GM12801 (cell line): ENCODE measurements around the gene STARD9.

Experiments used
- CTCF ChIP-seq: IDR thresholded peaks from one replicate; pipeline ENCODE4 v1.5.1; 2011; ENCODE audit warnings: control low read depth; ENCODE audit not compliant: insufficient read length; ENCODE audit errors: extremely low read depth

STARD9 gene

DNA sequence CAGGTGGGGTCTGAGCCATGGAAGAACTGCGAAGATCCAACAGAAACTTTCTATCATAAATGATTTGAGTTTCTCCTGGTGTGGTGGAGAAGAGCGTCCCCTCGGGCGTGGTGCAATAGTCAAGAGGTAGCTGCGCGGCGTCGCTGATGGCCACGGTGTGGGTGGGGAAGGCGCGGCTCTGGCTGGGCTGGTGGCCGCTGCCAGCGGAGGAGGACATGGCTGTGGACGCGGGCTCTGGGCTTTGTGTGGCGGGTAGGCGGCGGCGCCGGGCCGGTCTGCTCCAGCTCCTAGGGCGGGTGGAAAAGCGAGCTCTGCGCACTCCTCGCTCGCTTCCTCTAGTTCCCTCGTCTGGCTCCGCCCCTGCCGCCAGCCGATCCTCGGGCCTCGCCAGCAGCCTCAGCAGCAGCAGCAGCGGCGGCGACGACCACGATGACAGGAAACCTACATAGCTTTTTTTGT is 5.9 kb downstream of the STARD9 start:
- TF ChIP-seq CTCF = no peak

GRCh38 chr15:42582569-42583375 is 7.4 kb downstream of the STARD9 start:
- TF ChIP-seq CTCF = no peak

DNA sequence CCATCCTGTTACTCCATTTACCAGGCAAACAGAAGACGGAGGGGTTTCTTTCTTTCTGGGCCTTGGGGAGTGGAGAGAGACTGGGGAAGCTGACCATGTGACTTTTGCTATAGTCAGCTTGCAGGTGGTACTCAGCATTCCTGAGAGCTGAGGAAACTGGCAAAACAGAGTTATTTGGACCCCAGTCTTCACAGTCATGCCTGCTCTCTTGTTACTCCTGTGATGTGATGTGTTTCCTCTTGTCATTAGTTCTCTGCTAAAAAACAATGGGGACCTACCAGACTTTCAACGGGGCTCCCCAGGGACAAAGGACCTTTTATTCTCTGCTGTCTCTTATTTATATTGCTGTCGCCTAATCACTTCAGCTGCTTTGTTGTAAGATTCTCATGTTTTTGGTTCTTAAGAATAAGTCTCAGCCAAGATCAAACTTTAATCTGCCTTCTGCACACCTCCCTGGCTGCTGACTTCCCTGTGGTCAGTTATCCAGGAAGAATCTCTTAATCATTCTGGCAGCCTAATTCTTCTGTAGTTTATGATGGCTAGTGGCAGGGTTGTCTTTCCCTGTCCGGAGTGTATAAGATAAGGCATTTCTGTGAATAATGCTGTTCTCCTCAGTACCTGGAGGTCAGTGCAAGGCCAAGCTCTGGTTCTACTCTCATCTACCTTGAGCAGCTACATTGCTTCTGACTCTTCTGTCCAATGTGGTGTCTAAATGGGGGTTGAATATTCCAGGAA is 8.8 kb downstream of the STARD9 start:
- TF ChIP-seq CTCF = no peak

DNA sequence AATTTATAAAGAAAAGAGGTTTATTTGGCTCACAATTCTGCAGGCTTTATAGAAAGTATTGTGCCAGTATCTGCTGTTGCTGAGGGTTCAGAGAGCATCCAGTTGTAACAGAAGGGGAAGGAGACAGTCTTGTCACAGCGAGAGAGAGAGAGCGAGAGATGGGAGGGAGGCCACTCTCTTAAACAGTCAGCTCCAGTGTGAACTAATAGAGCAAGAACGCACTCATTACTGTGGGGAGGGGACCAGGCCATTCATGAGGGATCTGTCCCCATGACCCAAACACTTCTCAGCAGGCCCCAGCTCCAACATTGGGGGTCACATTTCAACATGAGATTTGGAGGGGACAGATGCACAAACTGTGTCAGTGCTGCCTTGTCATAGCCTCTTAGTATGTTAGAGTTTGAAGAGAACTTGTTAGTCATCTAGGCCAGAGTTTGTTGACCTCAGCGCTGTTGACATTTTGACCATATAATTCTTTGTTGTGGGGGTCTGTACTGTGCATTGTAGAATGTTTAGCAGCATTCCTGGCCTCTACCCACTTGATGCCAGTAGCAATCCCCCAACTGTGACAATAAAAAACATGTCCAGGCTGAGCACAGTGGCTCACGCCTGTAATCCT is 15.3 kb downstream of the STARD9 start:
- no peak for TF ChIP-seq CTCF

DNA sequence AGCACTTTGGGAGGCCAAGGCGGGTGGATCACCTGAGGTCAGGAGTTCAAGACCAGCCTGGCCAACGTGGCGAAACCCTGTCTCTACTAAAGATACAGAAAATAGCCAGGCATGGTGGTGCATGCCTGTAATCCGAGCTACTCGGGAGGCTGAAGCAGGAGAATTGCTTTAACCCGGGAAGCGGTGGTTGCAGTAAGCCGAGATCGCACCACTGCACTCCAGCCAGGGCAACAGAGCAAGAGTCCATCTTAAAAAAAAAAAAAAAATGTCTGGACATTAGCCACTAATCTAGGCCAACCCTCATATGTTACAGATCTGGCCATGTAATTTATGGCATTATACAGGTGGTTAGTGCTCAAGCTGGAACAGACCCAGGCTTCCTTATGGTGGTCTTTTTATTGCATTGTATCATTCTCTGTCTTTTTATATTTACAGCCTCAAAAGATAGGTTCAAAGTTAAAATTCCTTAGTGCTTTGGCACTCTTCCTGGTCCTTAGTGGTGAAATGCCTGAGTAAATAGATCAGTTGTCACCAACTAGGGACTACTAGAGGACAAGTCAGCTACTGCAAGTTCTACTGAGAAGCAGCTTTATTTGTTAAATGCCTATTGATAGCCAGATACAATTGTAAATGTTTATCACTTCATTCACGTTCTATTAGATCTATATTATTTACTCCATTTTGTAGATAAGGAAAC is 16.0 kb downstream of the STARD9 start:
- TF ChIP-seq CTCF = no peak

DNA sequence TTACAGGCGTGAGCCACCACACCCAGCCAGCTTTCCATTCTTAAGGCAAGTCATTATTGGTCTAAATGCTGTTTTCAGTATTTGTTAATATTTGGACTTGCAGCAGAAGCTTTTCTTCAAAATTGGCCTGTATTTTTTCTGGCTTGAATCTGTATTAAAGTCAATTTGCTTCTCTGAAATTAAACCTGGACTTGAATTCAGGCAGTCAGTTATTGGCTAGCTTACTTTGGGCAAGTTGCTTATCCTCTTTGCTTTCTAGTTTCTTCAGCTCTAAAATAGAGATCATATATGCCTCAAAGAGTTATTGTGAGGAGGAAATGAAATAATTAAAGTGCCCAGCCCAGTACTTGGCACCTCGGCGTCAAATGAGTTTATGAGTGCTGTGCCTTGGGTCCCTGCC is 17.3 kb downstream of the STARD9 start:
- TF ChIP-seq CTCF = no peak

- no peak for TF ChIP-seq CTCF
These were observed 17.7 kb downstream of the STARD9 start for GRCh38 chr15:42593143-42593542.
